ENCODE measurements around the gene ALOX5.

DNA sequence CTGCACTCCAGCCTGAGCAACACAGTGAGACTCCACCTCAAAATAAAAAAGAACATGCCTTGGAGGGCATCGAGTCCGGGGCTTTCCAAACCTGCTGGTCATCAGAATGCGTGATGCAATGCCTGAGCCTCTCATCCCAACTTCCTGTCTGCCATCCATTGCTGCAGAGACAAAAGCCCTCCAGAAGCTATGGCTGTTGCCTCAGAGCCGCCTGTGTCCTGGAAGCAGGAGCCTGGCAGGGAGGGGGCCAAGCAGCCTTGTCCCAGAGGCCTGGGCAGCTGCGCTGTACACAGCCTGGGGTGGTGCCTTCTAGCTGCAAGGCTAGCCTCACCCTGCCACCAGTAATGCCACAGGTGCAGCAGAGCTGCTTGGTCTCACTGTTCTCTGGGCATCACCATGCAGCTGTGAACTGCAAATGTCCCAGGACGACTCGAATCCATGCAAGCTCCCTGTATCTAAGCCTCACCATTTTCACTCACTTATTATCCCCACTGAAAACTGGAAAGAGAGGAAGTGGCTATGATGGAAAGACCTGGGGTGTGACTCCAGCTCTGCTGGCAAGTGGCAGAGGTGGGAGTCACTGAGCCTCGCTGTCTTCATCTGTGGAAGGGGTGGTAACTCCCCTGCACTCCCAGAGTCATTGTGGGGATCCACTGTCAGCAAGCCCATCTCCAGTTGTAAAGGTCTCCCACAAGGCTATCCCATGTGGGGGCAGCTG, 7.0 kb downstream of the ALOX5 start:
- TF ChIP-seq, protein P1, sequence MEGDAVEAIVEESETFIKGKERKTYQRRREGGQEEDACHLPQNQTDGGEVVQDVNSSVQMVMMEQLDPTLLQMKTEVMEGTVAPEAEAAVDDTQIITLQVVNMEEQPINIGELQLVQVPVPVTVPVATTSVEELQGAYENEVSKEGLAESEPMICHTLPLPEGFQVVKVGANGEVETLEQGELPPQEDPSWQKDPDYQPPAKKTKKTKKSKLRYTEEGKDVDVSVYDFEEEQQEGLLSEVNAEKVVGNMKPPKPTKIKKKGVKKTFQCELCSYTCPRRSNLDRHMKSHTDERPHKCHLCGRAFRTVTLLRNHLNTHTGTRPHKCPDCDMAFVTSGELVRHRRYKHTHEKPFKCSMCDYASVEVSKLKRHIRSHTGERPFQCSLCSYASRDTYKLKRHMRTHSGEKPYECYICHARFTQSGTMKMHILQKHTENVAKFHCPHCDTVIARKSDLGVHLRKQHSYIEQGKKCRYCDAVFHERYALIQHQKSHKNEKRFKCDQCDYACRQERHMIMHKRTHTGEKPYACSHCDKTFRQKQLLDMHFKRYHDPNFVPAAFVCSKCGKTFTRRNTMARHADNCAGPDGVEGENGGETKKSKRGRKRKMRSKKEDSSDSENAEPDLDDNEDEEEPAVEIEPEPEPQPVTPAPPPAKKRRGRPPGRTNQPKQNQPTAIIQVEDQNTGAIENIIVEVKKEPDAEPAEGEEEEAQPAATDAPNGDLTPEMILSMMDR (IDR thresholded peaks at IDR 0.05) = no peak
- TF ChIP-seq TAF1 (IDR thresholded peaks at IDR 0.05; ENCODE audit: borderline replicate concordance, low read depth, low read length) = no peak
- no peak for TF ChIP-seq GATA2 (CRISPR knock-in tag; IDR thresholded peaks at IDR 0.05)
- no peak for TF ChIP-seq TCF12 (IDR thresholded peaks at IDR 0.05)
- TF ChIP-seq YY1 (IDR thresholded peaks at IDR 0.05; ENCODE audit: low read depth) = no peak
- no peak for TF ChIP-seq RXRA (IDR thresholded peaks at IDR 0.05; ENCODE audit: borderline replicate concordance, low read depth)
- TF ChIP-seq, protein P2, sequence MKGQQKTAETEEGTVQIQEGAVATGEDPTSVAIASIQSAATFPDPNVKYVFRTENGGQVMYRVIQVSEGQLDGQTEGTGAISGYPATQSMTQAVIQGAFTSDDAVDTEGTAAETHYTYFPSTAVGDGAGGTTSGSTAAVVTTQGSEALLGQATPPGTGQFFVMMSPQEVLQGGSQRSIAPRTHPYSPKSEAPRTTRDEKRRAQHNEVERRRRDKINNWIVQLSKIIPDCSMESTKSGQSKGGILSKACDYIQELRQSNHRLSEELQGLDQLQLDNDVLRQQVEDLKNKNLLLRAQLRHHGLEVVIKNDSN (IDR thresholded peaks at IDR 0.05; ENCODE audit: borderline replicate concordance, low read depth) = no peak
- no peak for TF ChIP-seq RFX5 (IDR thresholded peaks at IDR 0.05; ENCODE audit: low read length)
- TF ChIP-seq, protein P3, sequence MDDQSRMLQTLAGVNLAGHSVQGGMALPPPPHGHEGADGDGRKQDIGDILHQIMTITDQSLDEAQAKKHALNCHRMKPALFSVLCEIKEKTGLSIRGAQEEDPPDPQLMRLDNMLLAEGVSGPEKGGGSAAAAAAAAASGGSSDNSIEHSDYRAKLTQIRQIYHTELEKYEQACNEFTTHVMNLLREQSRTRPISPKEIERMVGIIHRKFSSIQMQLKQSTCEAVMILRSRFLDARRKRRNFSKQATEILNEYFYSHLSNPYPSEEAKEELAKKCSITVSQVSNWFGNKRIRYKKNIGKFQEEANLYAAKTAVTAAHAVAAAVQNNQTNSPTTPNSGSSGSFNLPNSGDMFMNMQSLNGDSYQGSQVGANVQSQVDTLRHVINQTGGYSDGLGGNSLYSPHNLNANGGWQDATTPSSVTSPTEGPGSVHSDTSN (IDR thresholded peaks at IDR 0.05) = no peak
- TF ChIP-seq, protein P4, sequence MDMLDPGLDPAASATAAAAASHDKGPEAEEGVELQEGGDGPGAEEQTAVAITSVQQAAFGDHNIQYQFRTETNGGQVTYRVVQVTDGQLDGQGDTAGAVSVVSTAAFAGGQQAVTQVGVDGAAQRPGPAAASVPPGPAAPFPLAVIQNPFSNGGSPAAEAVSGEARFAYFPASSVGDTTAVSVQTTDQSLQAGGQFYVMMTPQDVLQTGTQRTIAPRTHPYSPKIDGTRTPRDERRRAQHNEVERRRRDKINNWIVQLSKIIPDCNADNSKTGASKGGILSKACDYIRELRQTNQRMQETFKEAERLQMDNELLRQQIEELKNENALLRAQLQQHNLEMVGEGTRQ (IDR thresholded peaks at IDR 0.05; ENCODE audit: borderline replicate concordance, low read depth, low read length) = no peak
- no peak for TF ChIP-seq EZH2phosphoT487 (IDR thresholded peaks at IDR 0.05; ENCODE audit: borderline replicate concordance, low read depth)

Measured in SK-N-SH (cell line).